Type B pancreatic cell (in vitro differentiated cells): ENCODE measurements around the gene KIF17. TPM values are rescaled to one million over a fixed set of nuclear protein-coding genes. Genes with fewer than 3 reads are reported as not detected.

ENCODE experiments used
- DNase-seq: peaks from one replicate; pipeline ENCODE4 v3.0.0; 2021; ENCODE audit warnings: mixed read lengths; ENCODE audit not compliant: unreplicated experiment; ENCODE audit errors: extremely low spot score
- H3K27ac Mint-ChIP-seq: 2 replicates; pipeline ENCODE4 v1.8.0; 2021; ENCODE audit warnings: mild to moderate bottlenecking, mixed read lengths
- H3K27me3 Mint-ChIP-seq: 2 replicates; pipeline ENCODE4 v1.8.0; 2021; ENCODE audit warnings: mixed read lengths
- H3K36me3 Mint-ChIP-seq: 2 replicates; pipeline ENCODE4 v1.8.0; 2021; ENCODE audit warnings: mixed read lengths
- H3K4me1 Mint-ChIP-seq: one replicate; pipeline ENCODE4 v1.8.0; 2021; ENCODE audit warnings: mixed read lengths; ENCODE audit not compliant: unreplicated experiment
- H3K4me3 Mint-ChIP-seq: 2 replicates; pipeline ENCODE4 v1.8.0; 2021; ENCODE audit warnings: mild to moderate bottlenecking, mixed read lengths
- H3K9me3 Mint-ChIP-seq: 2 replicates; pipeline ENCODE4 v1.8.0; 2021; ENCODE audit warnings: mixed read lengths
- total RNA-seq: library from RNA; stranded (reverse); gene quantifications from 2 replicates; pipeline ENCODE4 v1.2.1, GENCODE V29; 2021; ENCODE audit warnings: low replicate concordance
- TF ChIP-seq, protein P1 (sequence below): fragments of 200-600 bp; sonication (generic); conservative IDR thresholded peaks from 2 replicates; pipeline ENCODE4 v1.5.0; 2021; ENCODE audit warnings: antibody characterized with exemption, mild to moderate bottlenecking

The KIF17 gene
- total RNA-seq, 1 donor from 2014 or later = 2.1 TPM

DNA sequence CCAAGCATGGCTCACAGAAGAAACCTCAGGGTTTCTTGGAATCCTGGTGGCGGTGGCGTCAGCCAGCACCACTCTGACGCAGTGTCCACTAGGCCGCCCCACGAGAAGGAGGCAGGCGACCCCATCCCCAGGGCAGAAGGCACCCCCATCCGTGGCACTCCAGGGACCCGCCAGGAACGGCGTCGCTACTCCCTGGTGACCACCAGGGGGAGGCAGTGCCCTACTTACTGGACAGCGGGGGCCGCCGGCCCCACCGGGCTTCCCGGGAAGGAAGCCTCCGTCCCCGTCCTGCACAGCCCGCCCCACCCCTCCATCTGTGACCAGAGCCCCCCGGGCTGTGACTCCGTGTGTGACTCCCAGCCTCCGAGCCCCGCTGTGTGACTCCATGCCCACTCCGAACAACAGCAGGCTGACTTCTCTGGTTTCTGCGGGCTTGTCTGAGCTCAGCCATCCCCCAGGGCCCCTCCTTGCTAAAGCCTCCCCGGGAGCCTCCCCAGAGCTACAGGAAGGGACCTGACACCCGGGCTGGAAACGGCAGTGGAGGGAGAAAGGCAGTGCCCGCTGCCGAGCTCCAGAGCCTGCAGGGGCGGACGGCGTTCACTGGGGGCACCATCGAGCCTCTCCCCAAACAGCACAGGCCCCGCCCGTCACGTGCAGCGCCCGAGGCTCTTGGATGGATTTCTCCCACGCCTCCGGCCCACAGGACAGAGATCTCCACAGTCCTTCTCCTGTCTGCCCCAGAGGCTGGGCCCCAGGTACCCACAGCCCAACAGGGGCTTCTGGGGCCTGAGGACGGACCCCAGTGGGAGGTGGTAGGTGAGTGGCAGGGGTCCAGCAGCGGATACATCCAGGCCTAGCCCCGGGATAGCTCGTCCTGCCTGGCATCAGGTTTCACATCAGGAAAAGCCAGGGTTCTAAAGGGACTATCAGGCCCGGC, 21.1 kb downstream of the KIF17 start:
- no peaks in the 10 kb centered on the region for H3K27me3 Mint-ChIP-seq
- no peaks in the 10 kb centered on the region for H3K36me3 Mint-ChIP-seq
- peak; percentile 90 for DNase-seq
- H3K9me3 Mint-ChIP-seq = peaks cover 4% of the 10 kb centered on the region
- H3K27ac Mint-ChIP-seq = peak overlapping the region; percentile 55
- H3K4me1 Mint-ChIP-seq = peaks cover 8% of the 10 kb centered on the region
- TF ChIP-seq, protein P1, sequence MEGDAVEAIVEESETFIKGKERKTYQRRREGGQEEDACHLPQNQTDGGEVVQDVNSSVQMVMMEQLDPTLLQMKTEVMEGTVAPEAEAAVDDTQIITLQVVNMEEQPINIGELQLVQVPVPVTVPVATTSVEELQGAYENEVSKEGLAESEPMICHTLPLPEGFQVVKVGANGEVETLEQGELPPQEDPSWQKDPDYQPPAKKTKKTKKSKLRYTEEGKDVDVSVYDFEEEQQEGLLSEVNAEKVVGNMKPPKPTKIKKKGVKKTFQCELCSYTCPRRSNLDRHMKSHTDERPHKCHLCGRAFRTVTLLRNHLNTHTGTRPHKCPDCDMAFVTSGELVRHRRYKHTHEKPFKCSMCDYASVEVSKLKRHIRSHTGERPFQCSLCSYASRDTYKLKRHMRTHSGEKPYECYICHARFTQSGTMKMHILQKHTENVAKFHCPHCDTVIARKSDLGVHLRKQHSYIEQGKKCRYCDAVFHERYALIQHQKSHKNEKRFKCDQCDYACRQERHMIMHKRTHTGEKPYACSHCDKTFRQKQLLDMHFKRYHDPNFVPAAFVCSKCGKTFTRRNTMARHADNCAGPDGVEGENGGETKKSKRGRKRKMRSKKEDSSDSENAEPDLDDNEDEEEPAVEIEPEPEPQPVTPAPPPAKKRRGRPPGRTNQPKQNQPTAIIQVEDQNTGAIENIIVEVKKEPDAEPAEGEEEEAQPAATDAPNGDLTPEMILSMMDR = peak; percentile 98
- H3K4me3 Mint-ChIP-seq = peak overlapping the region; percentile 91

DNA sequence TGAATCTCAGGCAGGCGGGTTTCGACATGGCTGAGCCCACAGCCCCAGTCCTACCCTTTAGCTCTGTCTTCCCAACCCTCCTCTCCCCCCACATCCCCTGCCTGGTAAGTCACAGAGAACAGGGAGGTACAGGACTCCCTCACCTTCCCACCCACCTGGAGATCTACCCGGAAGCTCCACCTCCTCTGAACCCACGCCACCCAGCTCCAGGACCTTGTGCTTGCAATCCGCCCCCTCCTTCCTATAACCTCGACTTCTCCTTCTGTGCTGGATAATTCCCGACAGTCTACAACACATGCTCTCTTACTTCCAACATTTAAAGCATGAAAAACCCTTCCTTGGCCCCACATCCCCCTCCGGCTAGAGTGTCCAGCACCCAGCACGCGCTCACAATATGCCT, 22.3 kb downstream of the KIF17 start:
- DNase-seq = no peak
- TF ChIP-seq, protein P1 = no peak
- H3K27ac Mint-ChIP-seq = no peak overlapping the region
- H3K9me3 Mint-ChIP-seq = peaks cover 4% of the 10 kb centered on the region
- no peaks in the 10 kb centered on the region for H3K36me3 Mint-ChIP-seq
- H3K4me1 Mint-ChIP-seq = peaks cover 8% of the 10 kb centered on the region
- no peak overlapping the region for H3K4me3 Mint-ChIP-seq
- no peaks in the 10 kb centered on the region for H3K27me3 Mint-ChIP-seq

DNA sequence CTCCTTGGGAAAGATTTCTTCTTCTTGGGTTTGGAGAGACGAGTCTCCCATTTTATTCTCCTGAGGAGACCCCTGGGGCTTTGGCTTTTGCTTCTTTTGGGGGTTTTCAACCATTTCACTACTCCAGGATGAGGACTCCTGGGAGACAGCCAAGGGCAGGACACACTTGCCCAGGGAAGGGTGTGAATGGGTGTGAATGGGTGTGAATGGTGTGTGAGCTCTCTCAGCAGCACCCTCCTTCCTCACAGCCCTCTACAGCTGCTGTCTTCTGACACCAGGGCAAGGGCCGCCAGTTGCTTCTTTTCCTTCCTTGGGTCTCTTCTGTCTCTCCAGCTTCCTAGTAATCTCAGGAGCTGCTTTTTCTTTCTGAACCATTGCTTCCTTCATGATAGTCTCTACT, 24.2 kb downstream of the KIF17 start:
- H3K4me3 Mint-ChIP-seq = no peak overlapping the region
- H3K27ac Mint-ChIP-seq = no peak overlapping the region
- no peak for DNase-seq
- no peaks in the 10 kb centered on the region for H3K36me3 Mint-ChIP-seq
- H3K9me3 Mint-ChIP-seq = no peaks in the 10 kb centered on the region
- H3K27me3 Mint-ChIP-seq = no peaks in the 10 kb centered on the region
- TF ChIP-seq, protein P1 = no peak
- peaks cover 4% of the 10 kb centered on the region for H3K4me1 Mint-ChIP-seq

DNA sequence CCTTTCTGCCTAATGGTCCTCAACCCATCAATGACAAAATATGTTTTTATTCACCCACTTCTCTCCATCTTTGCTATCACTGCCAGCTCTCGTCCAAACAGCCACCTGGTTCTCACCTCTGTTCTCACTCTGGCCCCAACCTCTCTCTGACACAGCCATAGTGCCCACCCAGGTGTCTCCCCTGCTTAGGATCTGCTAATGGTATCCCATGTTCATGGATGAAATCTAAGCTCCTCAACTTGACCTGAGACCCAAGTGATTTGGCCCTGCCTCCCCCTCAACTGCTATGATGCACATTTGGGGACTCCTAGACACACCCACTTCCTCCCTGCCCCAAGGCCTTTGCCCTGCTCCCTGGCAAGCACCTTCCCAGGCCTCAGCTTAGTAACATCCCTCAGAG, 25.9 kb downstream of the KIF17 start:
- Mint-ChIP-seq H3K9me3 (no peaks in the 10 kb centered on the region), H3K36me3 (no peaks in the 10 kb centered on the region), H3K27ac (no peak overlapping the region), H3K4me1 (peaks cover 2% of the 10 kb centered on the region), H3K4me3 (no peak overlapping the region), H3K27me3 (no peaks in the 10 kb centered on the region)
- TF ChIP-seq, protein P1 = no peak
- no peak for DNase-seq

DNA sequence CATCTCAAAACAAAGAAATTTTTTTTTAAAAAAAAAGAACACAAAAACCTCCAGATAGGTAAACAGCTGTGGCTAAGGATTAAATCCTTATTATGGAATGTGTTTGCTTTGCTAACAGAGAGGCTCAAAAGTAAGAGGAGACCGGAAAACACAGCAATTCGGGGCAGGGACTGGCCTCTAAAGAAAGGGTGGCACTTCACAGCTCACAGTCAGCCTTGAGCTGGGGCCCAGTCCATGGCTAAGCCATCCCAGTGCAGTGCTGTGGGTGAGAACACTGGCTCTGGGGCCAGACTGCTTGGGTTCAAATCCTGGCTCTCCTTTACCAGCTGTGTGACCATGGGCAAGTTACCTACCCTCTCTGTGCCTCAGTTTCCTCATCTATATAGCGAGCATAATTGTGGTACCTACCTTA, 28.2 kb downstream of the KIF17 start:
- no peaks in the 10 kb centered on the region for H3K36me3 Mint-ChIP-seq
- no peaks in the 10 kb centered on the region for H3K27me3 Mint-ChIP-seq
- no peak for DNase-seq
- no peak overlapping the region for H3K4me3 Mint-ChIP-seq
- TF ChIP-seq, protein P1 = no peak
- no peaks in the 10 kb centered on the region for H3K4me1 Mint-ChIP-seq
- no peaks in the 10 kb centered on the region for H3K9me3 Mint-ChIP-seq
- H3K27ac Mint-ChIP-seq = no peak overlapping the region
